Measurements from ENCODE around the gene FOXA2. TPM values are rescaled to one million over a fixed set of nuclear protein-coding genes. Genes with fewer than 3 reads are reported as not detected.
"Not testable (repeated sequence)": the region's sequence is repeated elsewhere in the genome, so short reads cannot be mapped to it uniquely, and the experiment has no call there.

The FOXA2 gene
- total and polyA plus RNA-seq, 7 donors: 5.8 to 12.7 (median 9.6) TPM; not detected in 4

- H3K9me3 ChIP-seq: no peaks in the 10 kb centered on the region
- WGBS, 2 donors: 94 to 97% methylated on average over 2 of the region's 2 CpGs
- TF ChIP-seq EP300 (IDR thresholded peaks at IDR 0.05) (no peak), POLR2AphosphoS5 (IDR thresholded peaks at IDR 0.05) (no peak), POLR2A (IDR thresholded peaks at IDR 0.05) (no peak), CTCF (IDR thresholded peaks at IDR 0.05) (no peak)
- no peak overlapping the region for H3K4me3 ChIP-seq
- intact Hi-C loops (cut with DNase I): no loop called here
- peaks cover 0 to 50% (median 5%) of the 10 kb centered on the region in 3 donors for H3K27me3 ChIP-seq
- no peak for DNase-seq
- no peak overlapping the region for H3K27ac ChIP-seq
- no peaks in the 10 kb centered on the region for H3K4me1 ChIP-seq
- no peaks in the 10 kb centered on the region for H3K36me3 ChIP-seq
Observed at GRCh38 chr20:22554391-22554790, 30.0 kb downstream of the FOXA2 start.

GRCh38 chr20:22550514-22550913 lies 33.9 kb downstream of the FOXA2 start:
- H3K9me3 ChIP-seq; H3K4me1 ChIP-seq; H3K27ac ChIP-seq; H3K36me3 ChIP-seq; intact Hi-C loops (cut with DNase I); H3K4me3 ChIP-seq; DNase-seq: not testable (repeated sequence)
- H3K27me3 ChIP-seq: peaks cover 0 to 28% (median 0%) of the 10 kb centered on the region in 3 donors
- 83 to 93% methylated on average over 4 of the region's 4 CpGs for WGBS, 2 donors

- H3K4me1 ChIP-seq: no peaks in the 10 kb centered on the region
- WGBS, 2 donors: 62 to 81% methylated on average over 4 of the region's 4 CpGs
- DNase-seq: no peak
- intact Hi-C loops (cut with DNase I): no loop called here
- peaks cover 0 to 29% (median 0%) of the 10 kb centered on the region in 3 donors for H3K27me3 ChIP-seq
- H3K27ac ChIP-seq: no peak overlapping the region
- no peak for TF ChIP-seq POLR2AphosphoS5 (IDR thresholded peaks at IDR 0.05)
- no peaks in the 10 kb centered on the region for H3K9me3 ChIP-seq
- no peak overlapping the region for H3K4me3 ChIP-seq
- no peaks in the 10 kb centered on the region for H3K36me3 ChIP-seq
Observed at GRCh38 chr20:22548040-22548439, 36.3 kb downstream of the FOXA2 start.

GRCh38 chr20:22546344-22546743 lies 38.0 kb downstream of the FOXA2 start:
- H3K27ac ChIP-seq: no peak overlapping the region
- WGBS, 2 donors: 57 to 60% methylated on average over 3 of the region's 3 CpGs
- TF ChIP-seq EP300 (IDR thresholded peaks at IDR 0.05) (no peak), POLR2A (IDR thresholded peaks at IDR 0.05) (no peak)
- intact Hi-C loops (cut with DNase I): no loop called here
- no peak overlapping the region for H3K4me3 ChIP-seq
- H3K9me3 ChIP-seq: no peaks in the 10 kb centered on the region
- H3K27me3 ChIP-seq: peaks cover 0 to 19% (median 0%) of the 10 kb centered on the region in 3 donors
- DNase-seq: no peak
- no peaks in the 10 kb centered on the region for H3K36me3 ChIP-seq
- no peaks in the 10 kb centered on the region for H3K4me1 ChIP-seq

GRCh38 chr20:22545045-22545444 lies 39.3 kb downstream of the FOXA2 start:
- Histone ChIP-seq H3K4me3 (no peak overlapping the region), H3K9me3 (no peaks in the 10 kb centered on the region), H3K4me1 (no peaks in the 10 kb centered on the region), H3K36me3 (no peaks in the 10 kb centered on the region), H3K27me3 (peaks cover 0 to 15% (median 0%) of the 10 kb centered on the region in 3 donors), H3K27ac (no peak overlapping the region)
- intact Hi-C loops (cut with DNase I): no loop called here
- no peak for TF ChIP-seq POLR2A (IDR thresholded peaks at IDR 0.05)
- TF ChIP-seq CTCF (IDR thresholded peaks at IDR 0.05): no peak
- TF ChIP-seq POLR2AphosphoS5 (IDR thresholded peaks at IDR 0.05): no peak
- TF ChIP-seq EP300 (IDR thresholded peaks at IDR 0.05): no peak
- no peak for DNase-seq

GRCh38 chr20:22544462-22544861 lies 39.9 kb downstream of the FOXA2 start:
- WGBS, 2 donors: 68 to 84% methylated on average over 1 of the region's 1 CpG
- intact Hi-C loops (cut with DNase I): no loop called here
- no peak for DNase-seq
- Histone ChIP-seq H3K36me3 (no peaks in the 10 kb centered on the region), H3K4me1 (no peaks in the 10 kb centered on the region), H3K27me3 (peaks cover 0 to 13% (median 0%) of the 10 kb centered on the region in 3 donors), H3K9me3 (no peaks in the 10 kb centered on the region), H3K4me3 (no peak overlapping the region), H3K27ac (no peak overlapping the region)
- TF ChIP-seq POLR2AphosphoS5 (IDR thresholded peaks at IDR 0.05): no peak
- TF ChIP-seq EP300 (IDR thresholded peaks at IDR 0.05): no peak
- TF ChIP-seq POLR2A (IDR thresholded peaks at IDR 0.05): no peak
- TF ChIP-seq CTCF (IDR thresholded peaks at IDR 0.05): no peak

Data from sigmoid colon (tissue), 7 donors.